CD4-positive, alpha-beta T cell (primary cell): ENCODE data around the gene RNF14. TPM values are rescaled to one million over a fixed set of nuclear protein-coding genes. Genes with fewer than 3 reads are reported as not detected.

Source experiments
- ATAC-seq: fragments of 200-7000 bp; cut with Tn5 transposase; one replicate; pipeline ENCODE4 v1.10.0; 2022; ENCODE audit warnings: mild to moderate bottlenecking; ENCODE audit not compliant: poor library complexity
- CTCF ChIA-PET: fragments of 350-600 bp; sonication (Branson Sonifier 250); formaldehyde crosslinking; loops from one replicate; lab custom pipeline; 2021; ENCODE audit warnings: antibody characterized with exemption, inconsistent platforms; lab: Charles Lee
- POLR2A ChIA-PET: fragments of 350-600 bp; sonication (Branson Sonifier 250); formaldehyde crosslinking; loops from one replicate; lab custom pipeline; 2021; ENCODE audit warnings: antibody characterized with exemption, inconsistent platforms; lab: Charles Lee
- DNase-seq, 14 experiments: peaks; one replicate each; pipeline ENCODE4 v3.0.0-alpha.2; 2013 to 2020; ENCODE audit warnings: mixed read lengths in 2 of 14
- H3K27ac ChIP-seq, 2 donors: one replicate each; pipeline versions ENCODE4 v1.5.1 to v1.7.0; 2013; ENCODE audit warnings: low read length in 2 of 2, low read depth in 1 of 2, mild to moderate bottlenecking in 1 of 2
- H3K27me3 ChIP-seq, 2 experiments: 1 replicate in 1 of 2; 2 replicates in 1 of 2; pipeline versions ENCODE4 v1.6.1 to v1.7.0; 2013; ENCODE audit warnings: low read length in 2 of 2, control low read depth in 1 of 2, mild to moderate bottlenecking in 1 of 2, moderate library complexity in 1 of 2; ENCODE audit not compliant: insufficient read depth in 2 of 2, control insufficient read depth in 1 of 2
- H3K36me3 ChIP-seq: one replicate; pipeline ENCODE4 v1.6.1; 2013; ENCODE audit warnings: low read length, control low read depth; ENCODE audit not compliant: insufficient read depth
- H3K4me1 ChIP-seq: one replicate; pipeline ENCODE4 v1.6.1; 2013; ENCODE audit warnings: low read length, control low read depth; ENCODE audit not compliant: insufficient read depth
- H3K4me3 ChIP-seq: one replicate; pipeline ENCODE4 v1.5.1; 2013; ENCODE audit warnings: mild to moderate bottlenecking, low read length, moderate library complexity
- H3K9me3 ChIP-seq, 2 experiments: 1 replicate in 1 of 2; 2 replicates in 1 of 2; pipeline versions ENCODE4 v1.6.1 to v1.7.0; 2013; ENCODE audit warnings: low read length in 2 of 2, mild to moderate bottlenecking in 2 of 2, control low read depth in 1 of 2, moderate library complexity in 1 of 2; ENCODE audit not compliant: control insufficient read depth in 1 of 2, insufficient read depth in 1 of 2
- H3K27ac Mint-ChIP-seq: one replicate; pipeline ENCODE4 v1.8.0; 2020; ENCODE audit warnings: mixed read lengths
- H3K27me3 Mint-ChIP-seq: one replicate; pipeline ENCODE4 v1.8.0; 2021; ENCODE audit warnings: mixed read lengths
- H3K36me3 Mint-ChIP-seq: one replicate; pipeline ENCODE4 v1.8.0; 2021; ENCODE audit warnings: low read depth, mixed read lengths
- H3K4me1 Mint-ChIP-seq: one replicate; pipeline ENCODE4 v1.8.0; 2021; ENCODE audit warnings: low read depth, mixed read lengths
- H3K4me3 Mint-ChIP-seq: one replicate; pipeline ENCODE4 v1.8.0; 2020; ENCODE audit warnings: mild to moderate bottlenecking, mixed read lengths
- H3K9me3 Mint-ChIP-seq: one replicate; pipeline ENCODE4 v1.8.0; 2020; ENCODE audit warnings: mixed read lengths
- intact Hi-C, 2 experiments: fragments of 100-400 bp; cut with DNase I in 1 of 2; cut with micrococcal nuclease in 1 of 2; formaldehyde crosslinking; loops; one replicate each; pipeline versions ENCODE4 v1.15.1 to v1.9.0; 2023 to 2025; cut with DNase I, micrococcal nuclease
- total RNA-seq, 174 experiments: library from RNA in 2 of 174; stranded (reverse) in 2 of 174; gene quantifications; one replicate each; pipeline ENCODE4 v1.2.3 and lab custom pipeline; 2021 to 2026
- TF ChIP-seq, protein P1 (sequence below): fragments of 200-600 bp; IDR thresholded peaks from one replicate; pipeline ENCODE4 v1.8.0; 2022; ENCODE audit warnings: antibody characterized with exemption, mild to moderate bottlenecking

Gene RNF14
- total RNA-seq, 2 experiments from 2014 or later: 8.9 to 10.7 TPM

DNA sequence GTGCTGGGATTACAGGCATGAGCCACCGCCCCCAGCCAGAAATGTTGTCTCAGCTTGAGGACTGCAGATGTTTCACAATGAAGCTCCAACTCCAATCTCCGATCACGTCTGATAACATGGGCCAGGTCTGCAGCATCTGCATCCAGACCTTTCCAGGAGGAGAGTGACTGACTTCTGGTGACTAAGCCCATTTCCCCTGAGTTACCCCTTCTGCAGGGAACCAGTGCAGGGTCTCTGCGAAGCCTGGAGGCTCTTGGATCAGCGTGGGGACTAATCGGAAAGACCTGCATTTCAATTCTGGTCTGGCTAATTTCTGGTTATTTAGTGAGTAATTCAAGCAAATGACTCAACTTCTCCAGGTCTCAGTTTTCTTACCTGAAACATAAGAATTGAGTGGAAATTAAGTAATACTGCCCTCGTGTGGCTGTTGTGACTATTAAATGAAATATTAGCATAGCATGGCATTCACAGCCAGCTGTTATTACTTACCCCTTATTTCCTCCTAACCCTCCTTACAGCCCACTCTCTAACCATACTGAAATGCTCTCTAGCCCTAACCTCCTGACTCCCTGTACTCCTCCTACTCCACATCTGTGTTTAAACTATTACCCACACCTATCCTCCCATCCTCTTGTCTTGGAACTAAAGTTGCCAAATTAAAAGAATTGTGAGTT is 46.1 kb downstream of the RNF14 start:
- H3K36me3 Mint-ChIP-seq: no peaks in the 10 kb centered on the region
- H3K27ac ChIP-seq: peak overlapping the region; percentile 72 to 83
- H3K4me3 Mint-ChIP-seq: peak overlapping the region; percentile 80
- TF ChIP-seq, protein P1, sequence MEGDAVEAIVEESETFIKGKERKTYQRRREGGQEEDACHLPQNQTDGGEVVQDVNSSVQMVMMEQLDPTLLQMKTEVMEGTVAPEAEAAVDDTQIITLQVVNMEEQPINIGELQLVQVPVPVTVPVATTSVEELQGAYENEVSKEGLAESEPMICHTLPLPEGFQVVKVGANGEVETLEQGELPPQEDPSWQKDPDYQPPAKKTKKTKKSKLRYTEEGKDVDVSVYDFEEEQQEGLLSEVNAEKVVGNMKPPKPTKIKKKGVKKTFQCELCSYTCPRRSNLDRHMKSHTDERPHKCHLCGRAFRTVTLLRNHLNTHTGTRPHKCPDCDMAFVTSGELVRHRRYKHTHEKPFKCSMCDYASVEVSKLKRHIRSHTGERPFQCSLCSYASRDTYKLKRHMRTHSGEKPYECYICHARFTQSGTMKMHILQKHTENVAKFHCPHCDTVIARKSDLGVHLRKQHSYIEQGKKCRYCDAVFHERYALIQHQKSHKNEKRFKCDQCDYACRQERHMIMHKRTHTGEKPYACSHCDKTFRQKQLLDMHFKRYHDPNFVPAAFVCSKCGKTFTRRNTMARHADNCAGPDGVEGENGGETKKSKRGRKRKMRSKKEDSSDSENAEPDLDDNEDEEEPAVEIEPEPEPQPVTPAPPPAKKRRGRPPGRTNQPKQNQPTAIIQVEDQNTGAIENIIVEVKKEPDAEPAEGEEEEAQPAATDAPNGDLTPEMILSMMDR: peak; percentile 68
- POLR2A ChIA-PET: interaction anchor here (0.7 to 3.3 kb wide), 11 partner anchors 9 to 128 kb away, joined by 3 to 53 read pairs (median 5); partner anchors contain the start of genes NDFIP1 and RNF14
- no peaks in the 10 kb centered on the region for H3K36me3 ChIP-seq
- CTCF ChIA-PET: interaction anchor here (0.7 to 3.1 kb wide), 14 partner anchors 10 to 323 kb away, joined by 3 to 15 read pairs (median 4); partner anchors contain the start of gene RNF14
- no peaks in the 10 kb centered on the region for H3K9me3 ChIP-seq
- ATAC-seq: peak; percentile 38
- H3K9me3 Mint-ChIP-seq: peaks cover 3% of the 10 kb centered on the region
- no peaks in the 10 kb centered on the region for H3K27me3 ChIP-seq
- H3K4me1 ChIP-seq: peaks cover 75% of the 10 kb centered on the region
- H3K4me3 ChIP-seq: peak overlapping the region; percentile 19
- DNase-seq: peak in 7 of 14 experiments; percentile 11 to 82 (median 71)
- H3K4me1 Mint-ChIP-seq: peaks cover 76% of the 10 kb centered on the region
- peak overlapping the region; percentile 89 for H3K27ac Mint-ChIP-seq
- intact Hi-C loops: loop anchor here (1.0 to 10.0 kb wide), 7 partner anchors 23 to 340 kb away; partner anchors contain the start of gene NDFIP1 (in 1 of the 2)
- no peaks in the 10 kb centered on the region for H3K27me3 Mint-ChIP-seq

DNA sequence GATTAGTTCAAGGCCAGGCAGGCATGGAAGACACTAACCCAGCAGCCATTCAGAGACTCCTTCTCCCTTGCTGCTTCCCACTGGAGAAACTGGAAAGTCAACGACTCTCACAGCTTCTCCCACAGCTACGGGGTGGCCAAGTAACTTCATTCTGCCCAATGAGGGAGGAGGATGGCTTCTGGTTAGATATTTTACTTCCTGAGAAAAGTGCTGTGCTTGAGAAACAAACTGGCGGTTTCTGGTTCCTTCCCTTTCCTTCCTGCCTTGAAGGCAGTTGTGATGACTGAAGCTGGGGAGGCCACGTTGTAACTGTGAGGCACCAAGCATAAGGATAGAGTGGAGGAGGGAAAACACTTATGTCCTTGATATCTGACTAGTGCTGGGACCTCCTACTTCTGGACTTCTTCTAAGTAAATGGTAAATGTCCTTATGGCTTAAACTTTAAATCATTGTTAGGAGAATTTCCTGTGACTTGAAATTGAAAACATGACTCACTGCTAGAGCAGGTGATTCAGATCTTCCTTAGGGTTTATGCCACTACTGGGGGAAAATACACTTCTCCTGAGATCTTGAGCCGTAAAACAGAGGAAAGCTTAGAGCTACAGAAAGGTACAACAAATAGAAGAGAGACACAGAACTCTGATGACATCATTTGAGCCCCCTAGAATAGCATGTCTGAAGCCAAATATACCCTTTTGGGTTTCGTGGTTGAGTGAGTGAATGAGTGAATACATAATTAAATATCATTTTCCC is 47.1 kb downstream of the RNF14 start:
- peak in 7 of 14 experiments; percentile 13 to 83 (median 59) for DNase-seq
- CTCF ChIA-PET: interaction anchor here (0.7 to 3.1 kb wide), 19 partner anchors 9 to 137 kb away, joined by 3 to 15 read pairs (median 3); partner anchors contain the start of gene RNF14
- Histone ChIP-seq H3K27me3 (no peaks in the 10 kb centered on the region), H3K9me3 (no peaks in the 10 kb centered on the region), H3K4me1 (peaks cover 75% of the 10 kb centered on the region), H3K4me3 (peak overlapping the region; percentile 19), H3K36me3 (no peaks in the 10 kb centered on the region), H3K27ac (peak overlapping the region; percentile 72 to 83)
- TF ChIP-seq, protein P1: no peak
- intact Hi-C loops: loop anchor here (1.0 to 10.0 kb wide), 7 partner anchors 9 to 339 kb away; partner anchors contain the start of gene NDFIP1 (in 1 of the 2)
- Mint-ChIP-seq H3K36me3 (no peaks in the 10 kb centered on the region), H3K4me3 (peak overlapping the region; percentile 80), H3K27me3 (no peaks in the 10 kb centered on the region), H3K9me3 (peaks cover 3% of the 10 kb centered on the region), H3K4me1 (peaks cover 79% of the 10 kb centered on the region), H3K27ac (peak overlapping the region; percentile 89)
- ATAC-seq: peak; percentile 50
- POLR2A ChIA-PET: interaction anchor here (0.6 to 3.3 kb wide), 13 partner anchors 9 to 314 kb away, joined by 3 to 53 read pairs (median 4); partner anchors contain the start of genes NDFIP1 and RNF14

DNA sequence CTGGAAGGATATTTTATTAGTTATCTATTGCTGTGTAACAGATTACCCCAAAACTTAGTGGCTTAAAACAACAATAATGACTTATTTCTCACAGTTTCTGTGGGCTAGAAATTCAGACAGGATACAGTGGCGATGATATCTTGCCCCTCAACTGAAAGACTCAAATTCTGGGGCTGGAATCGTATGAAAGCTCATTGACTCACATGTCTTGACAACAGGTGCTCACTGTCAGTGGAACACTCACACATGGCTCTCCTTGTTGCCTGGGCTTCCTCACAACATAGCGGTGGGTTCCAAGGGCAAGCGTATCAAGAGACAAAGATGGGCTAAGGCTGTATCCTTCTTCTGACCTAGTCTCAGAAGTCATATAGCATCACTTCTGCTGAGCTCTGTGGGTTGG is 47.7 kb downstream of the RNF14 start:
- peak in 5 of 14 experiments; percentile 16 to 49 (median 42) for DNase-seq
- peak overlapping the region; percentile 89 for H3K27ac Mint-ChIP-seq
- POLR2A ChIA-PET: interaction anchor here (0.6 to 3.3 kb wide), 9 partner anchors 9 to 315 kb away, joined by 3 to 53 read pairs (median 5); partner anchors contain the start of gene NDFIP1
- TF ChIP-seq, protein P1: no peak
- intact Hi-C loops: loop anchor here (1.0 to 10.0 kb wide), 3 partner anchors 9 to 338 kb away; no protein-coding TSS in a partner anchor
- Histone ChIP-seq H3K4me3 (no peak overlapping the region), H3K4me1 (peaks cover 73% of the 10 kb centered on the region), H3K9me3 (no peaks in the 10 kb centered on the region), H3K27me3 (no peaks in the 10 kb centered on the region), H3K36me3 (no peaks in the 10 kb centered on the region), H3K27ac (peak overlapping the region; percentile 72 to 83)
- peak overlapping the region; percentile 30 for H3K4me3 Mint-ChIP-seq
- H3K4me1 Mint-ChIP-seq: peaks cover 73% of the 10 kb centered on the region
- no peaks in the 10 kb centered on the region for H3K36me3 Mint-ChIP-seq
- no peak for ATAC-seq
- peaks cover 3% of the 10 kb centered on the region for H3K9me3 Mint-ChIP-seq
- H3K27me3 Mint-ChIP-seq: no peaks in the 10 kb centered on the region
- CTCF ChIA-PET: interaction anchor here (0.8 to 3.1 kb wide), 14 partner anchors 8 to 138 kb away, joined by 3 to 15 read pairs (median 3); partner anchors contain the start of gene RNF14
